NCI-H82 treated with DMSO at 0.1 percent for 48 hours (cell line): ENCODE results near the gene MPPED1.

Experiments
- DNase-seq: peaks from one replicate; lab custom pipeline; 2025; ENCODE audit not compliant: unreplicated experiment; lab: John Stamatoyannopoulos, UW

MPPED1 gene

GRCh38 chr22:43537019-43537585, 125.3 kb downstream of the MPPED1 start:
- no peak for DNase-seq

DNA sequence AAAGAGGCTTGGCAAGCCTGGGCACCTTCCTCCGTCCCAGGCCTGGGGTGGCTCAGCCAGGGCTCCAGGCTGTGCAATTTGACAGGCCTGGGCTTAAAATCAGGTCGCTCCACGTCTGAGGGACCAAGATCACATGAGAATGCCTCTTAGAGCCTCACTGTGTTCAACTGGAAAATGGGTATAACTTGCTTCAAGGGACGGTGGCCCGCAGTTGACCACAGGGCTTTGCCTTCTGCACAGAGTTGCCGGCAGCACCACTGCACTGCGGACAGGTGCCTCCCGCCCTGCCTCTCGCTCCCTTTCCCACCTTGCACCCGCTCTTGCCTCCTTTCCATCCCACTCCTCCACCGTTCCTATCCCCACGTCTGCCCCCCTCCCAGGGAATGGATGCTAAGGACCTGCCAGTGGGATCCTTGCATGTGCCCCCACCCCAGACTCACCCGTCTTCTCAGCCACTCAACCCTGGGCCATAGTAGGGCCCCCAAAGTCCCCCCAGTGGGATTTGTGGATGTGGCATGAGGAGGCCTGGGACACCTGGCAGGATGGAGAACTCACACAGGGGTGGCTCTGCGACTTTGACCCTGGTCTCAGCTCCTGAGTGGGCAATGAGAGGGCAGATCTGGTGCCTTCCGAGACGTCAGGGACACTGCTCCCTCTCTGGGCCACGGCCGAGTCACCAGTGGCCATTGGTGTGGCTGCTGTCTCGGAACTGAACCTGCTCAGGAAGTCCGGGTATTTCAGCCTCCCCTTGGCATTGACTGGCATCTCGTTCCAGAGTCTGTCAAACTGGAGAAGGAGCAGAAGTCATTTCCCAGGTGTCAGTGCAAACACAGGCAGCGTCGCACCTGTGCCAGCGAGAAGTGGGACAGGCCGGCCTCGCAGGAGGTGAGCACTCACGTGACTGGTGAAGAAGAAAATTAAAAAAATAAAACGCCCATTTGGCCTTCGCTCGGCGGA, 128.0 kb downstream of the MPPED1 start:
- DNase-seq = no peak

- no peak for DNase-seq
Measured at GRCh38 chr22:43540529-43540923, 128.7 kb downstream of the MPPED1 start.

DNA sequence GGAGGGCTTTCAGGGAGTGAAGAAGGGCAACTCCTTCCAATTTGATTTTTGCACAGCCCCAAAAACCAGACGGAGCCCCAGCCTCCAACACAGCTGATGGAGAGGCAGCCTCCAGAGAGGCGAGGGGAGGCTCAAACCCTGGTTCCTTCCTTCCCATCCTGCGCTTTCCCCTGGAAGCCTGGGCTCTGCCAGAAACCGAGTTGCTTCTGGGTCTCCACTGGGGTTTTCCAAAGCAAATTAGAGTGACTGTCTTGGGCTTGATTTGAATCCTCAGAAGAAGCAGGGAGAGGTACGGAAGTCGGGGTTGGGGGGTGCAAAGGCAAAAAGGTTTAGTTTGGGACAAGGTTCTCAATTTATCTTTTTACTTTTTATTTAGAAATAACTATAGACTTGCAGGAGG, 129.2 kb downstream of the MPPED1 start:
- DNase-seq = no peak

DNA sequence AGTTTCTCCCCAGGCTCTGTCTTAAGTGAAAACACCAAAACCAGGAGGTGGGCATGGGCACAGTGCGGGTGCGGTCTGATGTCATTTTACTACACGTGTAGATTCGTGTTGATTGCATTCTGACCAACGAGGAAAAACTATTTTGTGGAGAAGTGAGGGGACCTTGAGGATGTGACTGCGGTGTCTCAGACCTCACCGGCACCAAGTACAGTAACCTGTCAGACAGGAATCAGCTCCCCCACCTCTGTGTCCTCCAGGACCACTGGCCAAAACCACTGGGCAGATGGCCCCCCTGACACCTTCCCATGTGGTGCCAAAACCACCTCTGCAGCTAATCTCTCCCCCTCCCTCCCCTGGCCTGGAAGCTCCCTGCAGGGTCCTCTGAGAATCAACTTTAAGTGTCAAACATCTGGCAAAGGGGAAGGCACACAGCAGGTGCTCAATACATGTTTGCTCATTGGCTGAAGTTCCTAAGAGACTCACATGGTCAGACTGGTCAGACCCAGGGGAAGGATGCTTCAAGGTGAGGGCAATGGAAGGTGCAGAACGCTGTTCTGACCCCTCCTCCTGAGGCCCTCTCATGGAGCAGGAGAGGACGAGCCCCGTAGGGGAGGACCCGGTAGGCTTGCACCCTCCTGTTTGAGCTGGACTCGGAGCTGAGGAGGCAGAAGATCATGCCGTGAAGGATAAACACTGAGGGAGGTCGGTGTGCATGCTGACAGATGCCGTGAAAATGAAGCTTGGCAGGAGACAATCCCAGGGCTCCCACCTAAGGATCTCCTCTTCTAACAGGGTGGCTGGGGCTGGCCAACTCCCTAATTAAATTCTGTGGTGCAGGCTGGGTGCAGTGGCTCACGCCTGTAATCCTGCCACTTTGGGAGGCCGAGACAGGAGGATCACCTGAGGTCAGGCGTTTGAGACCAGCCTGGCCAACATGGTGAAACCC, 129.9 kb downstream of the MPPED1 start:
- DNase-seq = no peak

DNA sequence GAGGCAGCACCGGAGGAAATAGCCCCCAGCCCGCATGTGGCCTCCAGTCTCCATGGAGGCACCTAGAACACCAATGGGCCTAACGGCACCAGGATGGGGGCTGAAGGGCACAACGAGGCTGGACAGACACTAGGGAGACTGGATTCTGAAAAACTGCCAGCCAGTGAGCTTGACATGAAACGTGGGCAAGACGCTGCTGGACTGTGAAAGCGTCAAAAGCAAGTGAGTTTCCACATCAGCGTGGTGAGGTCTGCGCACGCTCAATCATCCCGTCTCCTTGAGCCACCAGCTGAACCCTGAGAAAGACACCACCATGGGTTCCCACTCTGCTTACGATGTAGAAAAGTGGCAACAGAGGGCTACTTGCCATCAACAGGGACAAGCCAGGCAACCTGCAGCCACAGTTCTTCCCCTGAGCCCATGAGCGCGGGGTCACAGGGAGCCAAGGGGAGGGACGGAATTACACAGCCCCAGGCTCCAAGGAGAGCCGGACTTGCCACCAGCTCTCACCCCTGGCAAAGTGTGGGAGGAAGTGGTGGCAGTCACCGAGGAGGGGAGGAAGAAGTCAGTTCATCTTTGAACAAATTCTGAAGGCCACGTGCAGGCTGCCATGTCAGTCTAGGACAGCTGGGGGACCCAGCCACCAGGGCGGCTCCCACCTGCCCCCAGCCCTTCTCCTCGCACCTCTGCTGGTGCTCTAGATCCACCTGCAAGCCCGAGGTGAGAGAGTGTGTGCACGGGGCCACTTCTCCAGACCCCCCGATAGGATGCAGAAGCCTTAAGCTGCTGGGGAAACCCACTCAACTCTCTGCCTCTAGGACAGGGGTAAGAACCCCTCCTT, 131.1 kb downstream of the MPPED1 start:
- no peak for DNase-seq

- DNase-seq = no peak
Measured at GRCh38 chr22:43543522-43544288, 131.9 kb downstream of the MPPED1 start.

DNA sequence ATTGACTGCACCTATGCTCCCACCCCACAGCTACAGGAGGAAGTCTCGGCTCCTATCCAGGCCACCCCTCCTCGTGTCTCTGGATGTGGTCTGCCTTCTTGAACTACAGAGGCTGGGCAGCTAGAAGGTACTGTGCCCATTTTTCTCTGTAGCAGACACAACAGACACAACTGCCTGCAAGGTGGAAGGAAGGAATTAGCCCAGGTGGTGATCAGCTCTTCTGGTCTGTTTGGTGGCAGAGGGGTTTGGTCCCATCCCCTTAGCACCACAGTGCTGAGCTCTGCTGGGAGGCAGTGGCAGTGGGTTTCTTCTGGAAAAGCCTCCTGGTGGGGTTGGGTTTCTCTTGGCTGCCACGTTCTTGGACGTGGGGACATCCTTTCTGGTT, 132.5 kb downstream of the MPPED1 start:
- no peak for DNase-seq

GRCh38 chr22:43546186-43546585, 134.4 kb downstream of the MPPED1 start:
- DNase-seq = no peak

DNA sequence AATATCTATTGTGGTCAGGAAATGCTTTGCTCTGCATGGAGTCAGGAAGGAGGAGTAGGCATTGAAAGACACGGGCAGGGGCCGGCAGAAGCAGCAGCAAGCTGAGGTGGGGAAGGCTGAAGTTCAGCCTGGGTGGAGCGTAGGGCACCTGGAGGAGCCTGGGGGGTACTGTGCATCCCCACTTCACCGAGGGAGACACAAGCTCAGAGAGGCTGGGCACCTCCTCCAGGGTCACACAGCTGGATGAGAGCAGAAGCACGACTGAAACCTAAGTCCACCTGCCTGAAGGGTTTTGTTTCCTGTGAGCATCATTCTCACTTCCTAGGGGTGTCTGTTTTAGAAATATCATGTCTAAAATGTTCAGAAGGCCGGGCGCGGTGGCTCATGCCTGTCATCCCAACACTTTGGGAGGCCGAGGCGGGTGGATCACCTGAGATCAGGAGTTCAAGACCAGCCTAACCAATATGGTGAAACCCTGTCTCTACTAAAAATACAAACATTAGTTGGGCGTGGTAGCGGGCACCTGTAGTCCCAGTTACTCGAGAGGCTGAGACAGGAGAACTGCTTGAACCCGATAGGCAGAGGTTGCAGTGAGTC, 138.3 kb downstream of the MPPED1 start:
- DNase-seq = no peak

DNA sequence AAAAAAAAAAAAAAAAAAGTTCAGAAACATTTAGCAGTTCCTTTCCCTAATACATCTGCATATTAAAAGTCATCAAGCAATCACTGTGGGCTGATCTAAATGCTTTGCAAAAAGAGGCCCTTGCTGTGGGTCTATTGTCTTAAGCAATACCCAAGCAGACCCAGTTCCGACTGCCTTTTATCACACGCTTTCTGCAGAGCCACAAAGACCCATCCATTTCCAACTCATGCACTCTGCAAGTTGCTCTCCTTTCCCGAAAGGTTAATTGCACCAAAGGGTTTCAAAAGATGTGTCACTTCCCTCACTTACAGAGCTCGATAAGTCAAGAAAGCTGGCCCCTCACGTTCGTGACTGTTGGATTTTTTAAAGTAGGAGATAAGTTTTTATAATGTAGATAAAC, 138.9 kb downstream of the MPPED1 start:
- no peak for DNase-seq

DNA sequence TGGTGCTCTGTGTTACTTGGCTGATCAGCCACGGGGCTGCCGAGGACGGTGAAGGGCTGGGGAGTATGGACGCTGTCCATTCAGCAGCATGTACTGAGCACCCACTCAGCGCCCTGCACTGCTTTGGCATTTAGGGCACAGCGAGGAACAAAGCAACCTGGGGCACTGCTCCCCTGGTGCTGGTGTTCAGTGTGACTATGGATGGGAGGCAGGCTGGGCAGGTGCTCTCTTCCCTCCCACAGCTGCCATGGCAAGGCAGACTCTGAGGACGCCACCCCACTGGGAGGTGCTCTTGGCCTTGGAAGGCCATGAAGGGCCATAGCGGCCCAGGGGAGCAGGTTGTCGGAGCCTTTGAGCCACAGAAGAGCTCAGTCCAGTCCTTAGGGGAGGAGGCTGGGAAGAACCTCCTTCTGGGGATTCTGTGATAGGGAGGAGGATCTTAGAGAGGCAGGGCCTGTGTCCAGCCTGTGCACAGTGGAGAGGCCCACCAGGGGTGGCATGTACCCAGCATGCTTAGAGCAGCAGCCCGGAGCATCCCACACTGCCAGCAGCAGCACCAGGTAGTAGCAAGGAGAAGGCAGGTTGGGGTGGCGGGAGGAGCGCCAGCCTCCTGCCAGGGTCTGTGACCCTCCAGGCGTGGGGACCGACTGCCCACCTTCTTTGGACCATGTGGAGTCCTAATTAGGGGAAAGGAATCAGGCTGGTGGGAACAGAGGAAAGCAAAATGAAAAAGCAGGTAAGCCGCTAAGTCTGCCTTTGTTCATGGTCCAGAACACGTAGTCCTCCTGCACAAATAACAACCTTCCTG, 141.8 kb downstream of the MPPED1 start:
- DNase-seq = no peak

DNA sequence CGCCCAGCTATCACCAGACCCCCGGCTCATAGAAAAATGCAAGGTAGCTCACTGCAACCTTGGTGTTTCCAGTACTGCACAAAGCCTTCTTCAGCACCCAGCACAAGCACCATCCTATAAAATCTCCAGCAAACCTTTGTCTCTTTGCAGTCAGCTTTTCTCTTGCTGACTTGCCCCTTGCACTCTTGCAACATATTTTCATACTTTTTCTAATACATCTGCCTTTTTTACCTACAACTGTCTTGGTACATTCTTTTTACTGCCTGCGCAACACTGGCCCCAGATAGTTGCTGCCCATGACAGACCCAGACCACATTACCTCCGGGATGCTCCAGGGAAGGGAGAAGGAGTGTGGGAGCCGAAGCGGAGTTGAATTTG, 142.4 kb downstream of the MPPED1 start:
- no peak for DNase-seq

DNA sequence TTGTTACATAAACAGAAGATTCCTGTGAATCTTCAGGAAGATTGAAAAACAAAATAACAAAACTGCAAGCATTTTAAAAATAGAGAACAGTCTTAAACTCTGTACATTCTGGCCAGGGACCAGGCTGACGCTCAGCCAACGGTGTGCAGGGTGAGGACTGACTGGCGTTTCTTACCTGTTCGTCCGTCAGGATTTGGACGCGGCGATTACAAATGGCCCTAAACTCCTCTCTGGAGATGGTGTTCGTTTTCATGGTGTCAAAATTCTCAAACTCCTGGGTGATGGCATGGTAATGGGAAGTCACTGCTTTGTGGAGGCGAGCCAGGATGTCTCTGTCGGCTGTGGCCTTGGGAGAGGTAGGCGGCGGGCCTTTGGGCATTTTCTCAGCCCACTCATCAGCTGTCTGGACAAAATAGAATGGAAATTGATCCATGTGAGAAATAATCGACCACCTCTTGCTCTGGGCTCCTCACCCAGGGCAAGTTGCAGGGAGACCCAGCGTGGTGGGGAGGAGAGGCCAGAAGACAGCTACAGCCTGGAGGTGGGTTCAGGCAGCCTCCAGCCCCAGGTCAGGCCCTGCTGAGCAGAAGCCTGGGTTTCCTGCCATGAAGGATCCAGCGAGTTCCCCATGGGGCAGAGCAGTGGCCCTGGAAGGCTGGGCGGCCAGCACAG, 143.0 kb downstream of the MPPED1 start:
- DNase-seq = no peak

DNA sequence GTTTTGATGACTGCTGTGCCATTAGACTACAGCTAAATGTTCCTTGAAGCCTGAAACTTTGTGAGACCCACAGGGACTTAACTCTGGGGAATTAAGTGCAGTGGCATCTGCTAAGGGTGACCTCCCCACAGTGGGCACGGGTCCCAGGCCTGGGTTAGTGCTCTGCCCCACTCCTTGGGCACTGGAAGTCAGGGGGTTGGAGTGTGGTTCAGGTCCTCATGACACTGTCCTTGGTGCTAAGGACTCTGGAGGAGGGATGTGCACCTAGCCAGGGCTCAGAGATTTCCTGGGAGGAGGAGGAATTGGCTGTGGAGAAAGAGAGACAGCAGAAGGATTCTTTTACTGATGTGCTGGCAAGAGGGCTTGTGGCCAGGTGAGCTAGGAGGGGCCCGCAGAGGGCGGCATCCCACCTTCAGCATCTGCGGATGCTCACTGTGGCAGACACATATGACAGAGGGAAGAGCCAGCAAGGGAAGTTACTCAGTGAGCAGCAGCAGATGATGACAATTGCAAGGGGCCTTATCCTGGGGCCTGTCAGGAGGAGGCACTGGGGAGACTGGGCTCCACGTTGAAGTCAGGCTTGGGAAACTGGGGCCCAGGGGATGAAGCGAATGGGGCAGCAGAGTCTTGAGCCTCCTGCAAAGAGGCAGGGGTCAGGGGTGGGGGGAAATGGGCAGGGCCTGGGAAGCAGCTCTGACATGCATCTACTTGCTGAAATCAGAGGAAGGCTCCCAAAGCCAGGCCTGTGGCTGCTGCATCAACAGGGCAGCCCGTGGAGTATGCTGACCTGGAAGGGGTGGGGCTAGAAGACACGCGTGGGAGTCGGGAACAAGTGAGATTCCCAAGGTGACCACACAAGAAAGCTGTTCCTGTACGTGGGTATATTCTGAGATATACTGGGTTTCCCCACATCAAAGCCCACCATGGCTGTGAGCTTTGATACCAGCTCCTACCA, 144.0 kb downstream of the MPPED1 start:
- DNase-seq = no peak
